GM19324 (cell line): Measurements from ENCODE around the gene PLB1.
"Not testable (repeated sequence)": the region's sequence is repeated elsewhere in the genome, so short reads cannot be mapped to it uniquely, and the experiment has no call there.

Experiments
- ATAC-seq: cut with Tn5 transposase; IDR thresholded peaks from one replicate; pipeline ENCODE4 v1.9.1; 2021; ENCODE audit warnings: mild to moderate bottlenecking, moderate library complexity; ENCODE audit not compliant: unreplicated experiment, low FRiP score

Gene PLB1

GRCh38 chr2:28528206-28528605 lies 32.3 kb downstream of the PLB1 start:
- ATAC-seq = no peak

DNA sequence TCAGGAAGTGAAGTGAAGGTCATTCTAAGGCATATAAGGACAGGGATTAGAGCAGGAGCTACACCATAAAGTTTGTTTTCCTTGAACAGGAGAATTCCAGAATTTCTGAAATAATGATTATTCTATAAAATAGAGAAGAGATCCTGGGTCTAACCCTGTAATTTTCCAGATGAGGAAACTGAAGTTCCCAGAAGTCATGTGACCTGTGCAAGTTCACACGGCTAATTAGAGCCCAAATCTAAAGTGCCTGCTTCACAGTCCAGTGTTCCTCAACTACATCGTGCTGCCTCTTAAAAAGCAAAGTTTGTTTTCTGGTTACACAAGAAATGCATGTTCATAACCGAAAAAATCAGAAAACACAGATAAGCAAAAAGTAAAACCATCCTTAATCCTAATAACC lies 34.9 kb downstream of the PLB1 start:
- ATAC-seq = no peak

GRCh38 chr2:28532399-28532798 lies 36.5 kb downstream of the PLB1 start:
- ATAC-seq = no peak

DNA sequence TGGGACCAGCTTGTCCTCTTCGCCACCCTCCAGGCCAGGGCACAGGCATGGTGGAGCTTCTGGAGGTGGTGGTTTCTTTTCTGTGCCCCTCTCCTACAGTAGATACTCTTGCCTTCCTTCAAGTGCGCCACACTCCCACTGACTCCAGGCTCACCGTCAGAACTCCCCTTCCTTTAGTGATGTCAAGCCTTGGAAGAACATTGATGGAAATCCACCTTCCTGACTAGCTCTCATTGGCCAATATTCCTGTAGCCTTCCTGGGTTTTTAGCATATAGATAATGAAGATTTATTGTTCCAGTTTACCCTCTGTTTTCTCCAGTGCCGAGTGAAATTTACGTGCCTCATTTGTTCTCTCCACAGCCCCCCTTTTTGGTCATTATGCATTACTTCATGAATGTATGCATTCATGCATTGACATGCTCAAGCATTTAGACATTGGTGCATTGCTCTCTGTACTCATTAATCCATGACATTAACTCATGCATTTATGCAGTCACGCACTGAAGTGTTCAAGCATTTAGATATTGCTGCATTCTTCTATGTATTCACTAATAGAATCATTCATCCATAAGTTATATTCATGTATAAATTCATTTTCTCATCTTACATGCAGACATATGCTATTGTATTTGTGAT lies 37.3 kb downstream of the PLB1 start:
- ATAC-seq = no peak

GRCh38 chr2:28534817-28535216 lies 39.0 kb downstream of the PLB1 start:
- no peak for ATAC-seq

DNA sequence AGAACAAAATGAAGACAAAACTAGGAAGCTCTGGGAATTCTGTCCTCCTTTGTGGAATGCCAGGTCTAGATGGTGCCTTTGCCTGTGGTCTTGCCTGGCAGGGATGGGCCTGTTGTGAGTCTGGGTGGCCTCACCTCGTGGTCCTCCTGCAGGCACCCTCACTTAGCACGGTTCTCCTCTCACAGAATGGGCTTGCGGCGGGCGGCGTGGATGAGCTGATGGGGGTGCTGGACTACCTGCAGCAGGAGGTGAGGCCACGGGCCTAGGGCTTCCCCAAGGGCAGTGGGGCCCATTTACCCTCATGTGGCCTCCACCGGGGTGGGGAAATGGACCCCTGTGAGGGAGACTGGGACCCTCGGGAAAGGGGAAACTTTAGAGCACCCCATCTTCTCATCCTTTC lies 42.3 kb downstream of the PLB1 start:
- no peak for ATAC-seq

DNA sequence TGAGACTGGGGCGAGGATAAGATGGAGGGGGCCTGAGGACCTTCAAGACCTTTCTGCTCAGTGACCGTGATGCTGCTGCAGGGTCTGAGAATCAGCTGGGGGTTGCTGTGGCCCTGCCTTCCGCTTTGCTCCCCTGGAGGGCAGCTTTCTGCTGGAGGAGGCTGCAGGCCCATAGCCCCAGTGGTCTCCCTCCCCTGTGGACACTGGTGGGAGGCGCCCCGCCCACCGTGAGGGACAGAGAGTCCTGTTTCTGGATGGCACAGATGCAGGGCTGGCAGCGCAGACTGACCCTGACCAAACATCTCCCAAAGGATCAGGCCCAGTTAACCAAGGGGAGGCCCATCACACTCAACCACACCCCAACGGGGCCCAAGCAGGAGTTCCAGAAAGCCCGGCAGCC lies 42.8 kb downstream of the PLB1 start:
- no peak for ATAC-seq

- no peak for ATAC-seq
Observed at GRCh38 chr2:28539118-28539541, 43.3 kb downstream of the PLB1 start.

GRCh38 chr2:28543316-28544035 lies 47.6 kb downstream of the PLB1 start:
- ATAC-seq = no peak

GRCh38 chr2:28544036-28544346 lies 48.1 kb downstream of the PLB1 start:
- no peak for ATAC-seq

- no peak for ATAC-seq
Observed at GRCh38 chr2:28544405-28544921, 48.6 kb downstream of the PLB1 start.

- no peak for ATAC-seq
Observed at GRCh38 chr2:28544922-28545589, 49.2 kb downstream of the PLB1 start.

DNA sequence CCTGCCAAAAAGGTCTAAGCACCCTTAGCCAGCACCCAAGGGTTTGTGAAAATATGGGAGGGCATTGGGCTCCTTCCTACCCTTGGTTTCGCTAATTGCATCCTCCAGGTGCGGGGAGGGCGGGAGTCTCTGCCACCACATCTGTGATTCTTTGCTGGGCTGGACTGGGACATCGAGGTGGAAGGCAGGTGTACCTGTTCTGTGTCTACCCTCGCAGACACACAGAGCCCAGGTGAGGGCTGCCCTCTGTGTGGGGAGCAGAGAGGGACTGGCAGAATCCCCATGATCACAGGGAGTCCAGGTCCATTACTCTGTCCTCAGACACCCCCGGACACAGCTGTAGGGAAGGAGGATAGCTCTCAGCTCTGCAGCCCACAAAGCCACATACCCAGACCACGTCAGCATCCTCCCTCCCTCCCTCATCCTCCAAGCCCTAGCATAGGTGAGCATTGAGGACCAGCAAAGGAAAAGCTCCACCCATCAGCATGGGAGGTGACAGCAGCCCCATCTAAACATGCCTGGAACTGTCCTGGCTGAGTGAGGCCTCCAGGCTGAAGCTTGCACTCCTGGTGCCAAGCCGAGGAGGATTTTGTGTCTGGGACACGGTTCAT lies 49.8 kb downstream of the PLB1 start:
- ATAC-seq = no peak

GRCh38 chr2:28546242-28546641 lies 50.4 kb downstream of the PLB1 start:
- ATAC-seq = no peak

DNA sequence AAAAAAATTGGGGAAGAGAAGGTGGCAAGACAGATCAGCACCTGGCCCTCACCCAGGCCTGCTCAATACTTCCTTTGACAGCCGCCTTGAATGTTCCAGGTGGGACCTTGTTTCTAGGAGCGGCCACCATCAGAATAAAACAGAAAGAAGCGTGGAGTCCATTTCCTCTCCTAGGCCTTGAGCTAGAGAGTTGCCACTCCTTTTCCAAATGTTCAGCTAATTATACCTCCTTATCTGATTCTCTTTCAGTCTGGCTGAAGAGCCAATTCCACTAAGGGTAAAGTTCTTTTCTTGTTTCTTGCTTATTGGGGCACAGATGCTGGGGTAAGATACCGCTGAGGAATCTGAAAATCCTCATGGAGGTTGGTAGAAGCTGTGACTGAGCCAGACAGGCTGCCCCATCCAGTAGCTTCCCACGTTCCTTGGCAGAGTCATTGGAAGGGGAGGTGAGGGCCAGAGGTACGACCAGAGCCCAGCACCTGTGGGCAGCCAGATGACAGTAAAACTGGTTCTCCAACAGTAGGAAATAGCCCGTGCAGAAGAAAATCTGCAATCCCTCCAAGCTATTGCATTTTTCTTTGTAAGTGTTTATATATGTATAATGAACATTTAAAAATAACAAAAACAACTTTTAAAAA lies 51.5 kb downstream of the PLB1 start:
- ATAC-seq = no peak

DNA sequence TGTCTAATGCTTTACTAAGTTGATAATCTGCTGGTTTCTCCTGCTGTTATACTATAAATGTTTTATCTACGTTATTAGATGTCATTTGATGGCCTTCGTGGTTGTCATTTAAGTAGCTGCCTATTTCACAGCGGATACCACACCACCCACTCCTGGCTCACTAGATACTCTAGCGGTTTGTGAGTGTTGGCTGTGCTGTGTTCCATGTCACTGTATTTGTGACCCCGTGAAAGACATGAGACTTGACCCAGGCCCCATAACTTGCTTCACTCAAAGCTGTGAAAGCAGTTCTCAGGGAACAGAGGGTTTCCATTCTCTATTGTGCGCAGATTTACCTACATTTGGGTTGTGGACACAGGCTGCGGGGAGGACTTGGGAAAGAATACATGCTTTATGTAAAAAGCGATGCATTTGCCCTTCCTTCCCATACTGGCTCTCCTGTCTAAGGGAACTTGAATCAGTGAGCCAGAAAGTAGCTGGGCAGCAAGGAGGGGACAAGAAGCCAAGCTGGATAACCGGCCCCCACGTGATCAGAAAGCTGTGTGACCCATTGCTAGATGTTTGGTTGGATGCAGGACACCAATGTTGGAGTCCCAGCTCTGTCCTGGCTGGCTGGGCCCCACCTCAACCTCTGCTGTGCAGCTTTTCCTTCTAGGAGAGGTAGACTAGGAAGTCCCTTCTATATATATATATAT lies 52.2 kb downstream of the PLB1 start:
- ATAC-seq = no peak

DNA sequence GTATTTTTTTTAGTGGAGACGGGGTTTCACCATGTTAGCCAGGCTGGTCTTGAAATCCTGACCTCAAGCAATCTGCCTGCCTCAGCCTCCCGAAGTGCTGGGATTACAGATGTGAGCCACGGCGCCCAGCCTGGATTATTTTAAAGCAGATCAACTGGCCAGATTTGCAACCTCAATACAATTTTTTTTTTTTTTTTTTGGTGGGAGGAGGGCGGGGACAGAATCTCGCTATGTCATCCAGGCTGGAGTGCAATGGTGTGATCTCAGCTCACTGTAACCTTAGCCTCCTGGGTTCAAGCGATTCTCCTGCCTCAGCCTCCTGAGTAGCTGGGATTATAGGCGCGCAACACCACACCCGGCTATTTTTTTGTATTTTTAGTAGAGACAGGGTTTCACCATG lies 54.5 kb downstream of the PLB1 start:
- not testable (repeated sequence) for ATAC-seq

GRCh38 chr2:28552045-28552823 lies 56.4 kb downstream of the PLB1 start:
- no peak for ATAC-seq

DNA sequence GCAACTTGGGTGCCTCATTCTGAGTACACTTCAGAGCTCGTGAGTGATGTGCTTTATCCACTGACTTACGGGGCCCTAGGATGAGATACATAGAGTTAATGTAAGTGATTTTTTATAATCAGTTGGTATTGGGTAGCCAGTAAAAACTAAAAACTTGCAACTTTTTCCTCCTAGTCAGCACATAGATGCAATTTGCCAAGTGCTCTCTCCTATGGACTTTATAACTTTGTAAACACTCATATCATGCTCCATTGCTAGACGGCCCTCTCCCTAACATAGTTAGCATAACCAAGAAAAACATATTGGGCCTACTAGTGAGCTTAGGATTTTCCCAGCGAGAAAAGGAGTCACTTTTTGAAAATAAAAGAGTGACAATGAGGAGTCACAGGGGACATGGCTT lies 60.4 kb downstream of the PLB1 start:
- ATAC-seq = no peak
